ENCODE data around the gene ZNF575.

GRCh38 chr19:43483281-43483680 is 49.7 kb upstream of the ZNF575 start:
- TF ChIP-seq, protein P1, sequence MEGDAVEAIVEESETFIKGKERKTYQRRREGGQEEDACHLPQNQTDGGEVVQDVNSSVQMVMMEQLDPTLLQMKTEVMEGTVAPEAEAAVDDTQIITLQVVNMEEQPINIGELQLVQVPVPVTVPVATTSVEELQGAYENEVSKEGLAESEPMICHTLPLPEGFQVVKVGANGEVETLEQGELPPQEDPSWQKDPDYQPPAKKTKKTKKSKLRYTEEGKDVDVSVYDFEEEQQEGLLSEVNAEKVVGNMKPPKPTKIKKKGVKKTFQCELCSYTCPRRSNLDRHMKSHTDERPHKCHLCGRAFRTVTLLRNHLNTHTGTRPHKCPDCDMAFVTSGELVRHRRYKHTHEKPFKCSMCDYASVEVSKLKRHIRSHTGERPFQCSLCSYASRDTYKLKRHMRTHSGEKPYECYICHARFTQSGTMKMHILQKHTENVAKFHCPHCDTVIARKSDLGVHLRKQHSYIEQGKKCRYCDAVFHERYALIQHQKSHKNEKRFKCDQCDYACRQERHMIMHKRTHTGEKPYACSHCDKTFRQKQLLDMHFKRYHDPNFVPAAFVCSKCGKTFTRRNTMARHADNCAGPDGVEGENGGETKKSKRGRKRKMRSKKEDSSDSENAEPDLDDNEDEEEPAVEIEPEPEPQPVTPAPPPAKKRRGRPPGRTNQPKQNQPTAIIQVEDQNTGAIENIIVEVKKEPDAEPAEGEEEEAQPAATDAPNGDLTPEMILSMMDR (IDR thresholded peaks at IDR 0.05; ENCODE audit: poor library complexity, severe bottlenecking): no peak
- TF ChIP-seq POLR2AphosphoS5 (IDR thresholded peaks at IDR 0.05) (no peak), TAF1 (IDR thresholded peaks at IDR 0.05; ENCODE audit: low read depth) (no peak), EP300 (conservative IDR thresholded peaks at IDR 0.05; ENCODE audit: poor library complexity, severe bottlenecking) (no peak), REST (IDR thresholded peaks at IDR 0.05; ENCODE audit: borderline replicate concordance) (no peak), RAD21 (conservative IDR thresholded peaks at IDR 0.05) (no peak)
